Right atrium auricular region (tissue), 2 donors: ENCODE measurements around the gene ORC6. TPM values are rescaled to one million over a fixed set of nuclear protein-coding genes. Genes with fewer than 3 reads are reported as not detected.
"Not testable (repeated sequence)": the region's sequence is repeated elsewhere in the genome, so short reads cannot be mapped to it uniquely, and the experiment has no call there.

Source experiments
- DNase-seq: peaks from one replicate; pipeline ENCODE4 v3.0.0-alpha.2; 2019; ENCODE audit warnings: low spot score
- H3K27ac ChIP-seq, 2 donors: fragments of 200-600 bp; sonication (generic); 1 replicate in 1 of 2; 2 replicates in 1 of 2; pipeline ENCODE4 v1.5.1; 2016 to 2019
- H3K27me3 ChIP-seq, 2 donors: fragments of 200-600 bp; sonication (generic); one replicate each; pipeline versions ENCODE4 v1.5.1 to v1.6.0; 2017 to 2019
- H3K36me3 ChIP-seq: fragments of 200-600 bp; sonication (generic); one replicate; pipeline ENCODE4 v1.5.1; 2016
- H3K4me1 ChIP-seq, 2 donors: fragments of 200-600 bp; sonication (generic); one replicate each; pipeline versions ENCODE4 v1.5.1 to v1.6.0; 2017 to 2019
- H3K4me3 ChIP-seq, 2 donors: fragments of 200-600 bp; sonication (generic); 1 replicate in 1 of 2; 2 replicates in 1 of 2; pipeline ENCODE4 v1.5.1; 2017 to 2019; ENCODE audit warnings: mild to moderate bottlenecking in 1 of 2, moderate library complexity in 1 of 2
- H3K9me3 ChIP-seq, 2 donors: fragments of 200-600 bp; sonication (generic); one replicate each; pipeline ENCODE4 v1.5.1; 2019
- total RNA-seq, 2 donors: library from RNA; depleted of rRNA; stranded (reverse); fragments of >200 nt; gene quantifications; one replicate each; pipeline ENCODE4 v1.1.0, GENCODE V29; 2016
- TF ChIP-seq, protein P1 (sequence below), 2 donors: fragments of 200-600 bp; sonication (generic); IDR thresholded peaks; one replicate each; pipeline ENCODE4 v1.5.1; 2019; ENCODE audit warnings: antibody characterized with exemption in 2 of 2

Gene ORC6
- total RNA-seq, 2 donors from 2014 or later: 1.8 to 2.6 TPM

- H3K27ac ChIP-seq: no peak overlapping the region
Measured at GRCh38 chr16:46658925-46659324, 30.5 kb upstream of the ORC6 start.

DNA sequence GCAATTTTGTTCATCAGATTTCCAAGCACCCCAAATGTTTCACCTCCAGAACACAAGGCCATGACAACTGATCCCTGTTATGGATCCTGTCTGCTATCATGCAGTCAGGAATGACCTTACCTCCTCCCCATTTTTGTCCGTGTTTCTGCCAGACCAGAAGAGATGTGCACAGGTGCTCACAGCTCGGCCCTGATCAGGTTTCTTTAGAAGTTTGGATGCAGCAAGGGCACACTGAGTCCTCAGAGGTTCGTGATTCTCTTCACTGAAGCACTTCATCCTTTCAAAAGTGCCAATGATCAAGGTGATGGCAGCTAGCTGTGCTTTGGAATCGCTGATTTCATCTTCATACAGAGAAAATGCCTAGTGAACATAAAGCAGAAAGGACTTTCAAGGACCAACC, 27.3 kb upstream of the ORC6 start:
- no peak overlapping the region for H3K4me3 ChIP-seq
- peaks cover 50% of the 10 kb centered on the region for H3K36me3 ChIP-seq
- no peaks in the 10 kb centered on the region for H3K9me3 ChIP-seq
- DNase-seq: no peak
- H3K27ac ChIP-seq: no peak overlapping the region
- TF ChIP-seq, protein P1, sequence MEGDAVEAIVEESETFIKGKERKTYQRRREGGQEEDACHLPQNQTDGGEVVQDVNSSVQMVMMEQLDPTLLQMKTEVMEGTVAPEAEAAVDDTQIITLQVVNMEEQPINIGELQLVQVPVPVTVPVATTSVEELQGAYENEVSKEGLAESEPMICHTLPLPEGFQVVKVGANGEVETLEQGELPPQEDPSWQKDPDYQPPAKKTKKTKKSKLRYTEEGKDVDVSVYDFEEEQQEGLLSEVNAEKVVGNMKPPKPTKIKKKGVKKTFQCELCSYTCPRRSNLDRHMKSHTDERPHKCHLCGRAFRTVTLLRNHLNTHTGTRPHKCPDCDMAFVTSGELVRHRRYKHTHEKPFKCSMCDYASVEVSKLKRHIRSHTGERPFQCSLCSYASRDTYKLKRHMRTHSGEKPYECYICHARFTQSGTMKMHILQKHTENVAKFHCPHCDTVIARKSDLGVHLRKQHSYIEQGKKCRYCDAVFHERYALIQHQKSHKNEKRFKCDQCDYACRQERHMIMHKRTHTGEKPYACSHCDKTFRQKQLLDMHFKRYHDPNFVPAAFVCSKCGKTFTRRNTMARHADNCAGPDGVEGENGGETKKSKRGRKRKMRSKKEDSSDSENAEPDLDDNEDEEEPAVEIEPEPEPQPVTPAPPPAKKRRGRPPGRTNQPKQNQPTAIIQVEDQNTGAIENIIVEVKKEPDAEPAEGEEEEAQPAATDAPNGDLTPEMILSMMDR (IDR thresholded peaks at IDR 0.05): no peak
- H3K27me3 ChIP-seq: no peaks in the 10 kb centered on the region
- H3K4me1 ChIP-seq: no peaks in the 10 kb centered on the region

More at GRCh38 chr16:46658925-46659324, 30.5 kb upstream of the ORC6 start:
- TF ChIP-seq, protein P1 (IDR thresholded peaks at IDR 0.05): no peak
- no peaks in the 10 kb centered on the region for H3K9me3 ChIP-seq
- no peak overlapping the region for H3K4me3 ChIP-seq
- H3K27me3 ChIP-seq: no peaks in the 10 kb centered on the region
- no peaks in the 10 kb centered on the region for H3K4me1 ChIP-seq
- peaks cover 33% of the 10 kb centered on the region for H3K36me3 ChIP-seq
- DNase-seq: no peak

DNA sequence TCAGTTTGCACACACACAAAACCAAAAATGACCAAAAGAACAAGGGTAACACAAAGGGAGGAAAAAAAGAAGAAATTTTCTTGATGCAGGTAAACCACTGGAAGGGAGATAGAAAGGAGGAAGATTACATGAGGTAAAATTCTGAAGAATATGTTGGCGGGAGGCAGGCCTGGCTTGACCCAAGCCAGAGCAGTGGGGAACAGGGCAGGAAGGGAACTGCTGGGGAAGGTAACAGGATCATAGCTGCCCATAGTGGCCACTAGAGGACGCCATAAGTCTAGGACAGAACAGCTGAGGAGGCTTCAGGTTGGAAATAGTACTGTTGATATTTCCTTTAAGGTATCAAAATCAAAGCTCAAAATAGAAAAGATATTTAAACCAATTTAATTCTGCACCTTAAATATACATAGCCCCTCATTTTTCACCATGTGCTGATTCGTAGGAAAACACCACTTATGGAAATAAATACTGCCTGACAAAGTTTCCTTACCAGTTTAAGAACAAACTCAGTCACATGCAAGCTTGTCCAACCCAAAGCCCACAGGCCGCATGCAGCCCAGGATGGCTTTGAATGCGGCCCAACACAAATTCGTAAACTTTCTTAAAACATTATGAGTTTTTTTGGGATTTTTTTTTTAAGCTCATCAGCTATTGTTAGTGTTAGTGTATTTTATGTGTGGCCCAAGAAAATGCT, 16.0 kb upstream of the ORC6 start:
- Histone ChIP-seq H3K27ac (no peak overlapping the region), H3K27me3 (no peaks in the 10 kb centered on the region), H3K9me3 (no peaks in the 10 kb centered on the region), H3K4me1 (no peaks in the 10 kb centered on the region), H3K36me3 (peaks cover 63% of the 10 kb centered on the region), H3K4me3 (no peak overlapping the region)
- no peak for DNase-seq
- TF ChIP-seq, protein P1 (IDR thresholded peaks at IDR 0.05): peak; percentile 88 to 91

DNA sequence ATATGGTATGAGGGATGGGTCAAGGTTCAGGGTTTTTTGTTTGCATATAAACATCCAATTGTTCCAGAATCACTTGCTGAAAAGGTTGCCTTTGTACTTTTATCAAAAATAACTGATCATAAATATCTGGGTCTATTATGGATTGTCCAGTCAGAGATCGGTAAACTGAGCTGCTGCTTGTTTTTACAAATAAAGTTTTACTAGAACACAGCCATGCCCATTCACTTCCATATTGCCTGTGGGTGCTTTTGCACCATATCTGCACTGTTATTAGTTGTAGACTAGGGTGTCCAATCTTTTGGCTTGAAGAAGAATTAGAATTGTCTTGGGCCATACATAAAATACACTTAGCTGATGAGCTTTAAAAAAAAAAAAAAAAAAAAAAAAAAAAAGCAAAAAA, 11.5 kb upstream of the ORC6 start:
- not testable (repeated sequence) for H3K4me1 ChIP-seq, H3K4me3 ChIP-seq, H3K9me3 ChIP-seq, H3K27me3 ChIP-seq, DNase-seq, H3K27ac ChIP-seq
- H3K36me3 ChIP-seq: peaks cover 45% of the 10 kb centered on the region

DNA sequence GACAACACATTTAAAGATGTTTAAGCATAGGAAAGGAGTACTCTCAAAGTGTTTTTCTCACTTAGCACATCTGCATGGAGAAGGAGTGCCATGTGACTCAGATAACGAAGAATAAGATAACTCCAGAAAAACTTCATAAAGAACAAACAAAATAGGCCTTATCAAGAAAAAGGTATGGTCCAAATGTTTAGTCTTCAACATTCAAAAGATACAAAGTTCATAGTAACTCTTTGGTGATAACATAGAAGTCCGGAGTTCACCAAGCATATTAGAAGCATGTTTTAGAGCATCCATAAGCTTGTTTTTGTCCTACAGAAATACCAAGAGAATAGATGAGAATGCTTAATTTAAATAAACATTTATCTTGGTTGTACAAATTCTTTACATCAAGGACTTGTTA, 7.6 kb upstream of the ORC6 start:
- not testable (repeated sequence) for DNase-seq, H3K27ac ChIP-seq, H3K9me3 ChIP-seq, H3K27me3 ChIP-seq, H3K4me3 ChIP-seq, H3K4me1 ChIP-seq
- peaks cover 33% of the 10 kb centered on the region for H3K36me3 ChIP-seq

GRCh38 chr16:46686815-46687473, 2.5 kb upstream of the ORC6 start:
- Histone ChIP-seq H3K9me3 (no peaks in the 10 kb centered on the region), H3K27ac (no peak overlapping the region), H3K27me3 (no peaks in the 10 kb centered on the region), H3K4me3 (no peak overlapping the region), H3K36me3 (no peaks in the 10 kb centered on the region), H3K4me1 (peaks cover 0 to 44% of the 10 kb centered on the region in 2 donors)
- DNase-seq: no peak
- TF ChIP-seq, protein P1 (IDR thresholded peaks at IDR 0.05): no peak
